HUES48 (cell line): ENCODE measurements around the gene PYCR2.

Experiments used
- H3K27ac ChIP-seq: one replicate; pipeline ENCODE4 v1.7.0; 2013; ENCODE audit warnings: low read depth, low read length, inconsistent platforms
- H3K27me3 ChIP-seq: 2 replicates; pipeline ENCODE4 v1.6.1; 2013; ENCODE audit warnings: mild to moderate bottlenecking, low read length; ENCODE audit not compliant: control insufficient read depth, insufficient read depth
- H3K36me3 ChIP-seq: 2 replicates; pipeline ENCODE4 v1.6.1; 2013; ENCODE audit warnings: low read length; ENCODE audit not compliant: control insufficient read depth, insufficient read depth
- H3K4me1 ChIP-seq: 2 replicates; pipeline ENCODE4 v1.6.1; 2013; ENCODE audit warnings: mild to moderate bottlenecking, low read length; ENCODE audit not compliant: control insufficient read depth, insufficient read depth
- H3K4me3 ChIP-seq: 2 replicates; pipeline ENCODE4 v1.5.1; 2013; ENCODE audit warnings: mild to moderate bottlenecking, low read depth, low read length
- H3K9ac ChIP-seq: 2 replicates; pipeline ENCODE4 v1.6.1; 2013; ENCODE audit warnings: mild to moderate bottlenecking, low read depth, low read length, moderate library complexity
- H3K9me3 ChIP-seq: 2 replicates; pipeline ENCODE4 v1.6.1; 2013; ENCODE audit warnings: low read length; ENCODE audit not compliant: control insufficient read depth, insufficient read depth

PYCR2 gene

DNA sequence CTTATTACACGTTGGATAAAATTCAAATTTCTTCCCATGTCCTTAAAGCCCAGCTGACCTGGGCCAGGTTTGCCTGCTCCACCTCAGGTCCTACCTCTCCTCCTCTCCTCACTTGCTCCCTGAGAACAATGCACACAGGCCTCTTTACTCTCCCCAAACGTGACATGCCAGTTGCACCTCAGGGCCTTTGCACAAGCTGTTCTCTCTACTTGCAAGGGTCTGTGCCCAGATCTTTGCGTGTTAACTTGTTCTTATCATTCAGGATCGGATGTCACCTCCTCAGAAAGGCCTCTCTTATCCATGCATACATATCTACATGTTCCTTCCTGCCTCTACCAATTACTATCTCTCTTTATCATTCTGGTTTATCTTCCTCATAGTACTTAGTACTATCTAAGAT is 20.4 kb downstream of the PYCR2 start:
- Histone ChIP-seq H3K4me1 (peaks cover 18% of the 10 kb centered on the region), H3K4me3 (no peak overlapping the region), H3K27me3 (no peaks in the 10 kb centered on the region), H3K36me3 (no peaks in the 10 kb centered on the region), H3K9ac (no peak overlapping the region), H3K27ac (no peak overlapping the region), H3K9me3 (no peaks in the 10 kb centered on the region)

- Histone ChIP-seq H3K36me3 (no peaks in the 10 kb centered on the region), H3K4me3 (peak overlapping the region; percentile 27; the same call in 1 of the 2 replicates), H3K4me1 (peaks cover 25% of the 10 kb centered on the region), H3K9me3 (no peaks in the 10 kb centered on the region), H3K9ac (peak overlapping the region; percentile 61; the same call in 1 of the 2 replicates), H3K27ac (peak overlapping the region; percentile 98), H3K27me3 (no peaks in the 10 kb centered on the region)
Measured at GRCh38 chr1:225899044-225899925, 24.8 kb downstream of the PYCR2 start.

- Histone ChIP-seq H3K4me1 (peaks cover 25% of the 10 kb centered on the region), H3K9ac (no peak overlapping the region), H3K27me3 (no peaks in the 10 kb centered on the region), H3K27ac (peak overlapping the region; percentile 85), H3K4me3 (no peak overlapping the region), H3K36me3 (no peaks in the 10 kb centered on the region), H3K9me3 (no peaks in the 10 kb centered on the region)
Measured at GRCh38 chr1:225897595-225898514, 26.2 kb downstream of the PYCR2 start.

GRCh38 chr1:225896937-225897549 is 27.0 kb downstream of the PYCR2 start:
- no peak overlapping the region for H3K9ac ChIP-seq
- no peaks in the 10 kb centered on the region for H3K9me3 ChIP-seq
- H3K27ac ChIP-seq = peak overlapping the region; percentile 26
- H3K4me1 ChIP-seq = peaks cover 25% of the 10 kb centered on the region
- H3K4me3 ChIP-seq = no peak overlapping the region
- no peaks in the 10 kb centered on the region for H3K27me3 ChIP-seq
- no peaks in the 10 kb centered on the region for H3K36me3 ChIP-seq

- H3K27me3 ChIP-seq = no peaks in the 10 kb centered on the region
- peaks cover 25% of the 10 kb centered on the region for H3K4me1 ChIP-seq
- H3K36me3 ChIP-seq = no peaks in the 10 kb centered on the region
- H3K4me3 ChIP-seq = no peak overlapping the region
- no peak overlapping the region for H3K9ac ChIP-seq
- H3K27ac ChIP-seq = no peak overlapping the region
- no peaks in the 10 kb centered on the region for H3K9me3 ChIP-seq
Measured at GRCh38 chr1:225896494-225896893, 27.6 kb downstream of the PYCR2 start.

DNA sequence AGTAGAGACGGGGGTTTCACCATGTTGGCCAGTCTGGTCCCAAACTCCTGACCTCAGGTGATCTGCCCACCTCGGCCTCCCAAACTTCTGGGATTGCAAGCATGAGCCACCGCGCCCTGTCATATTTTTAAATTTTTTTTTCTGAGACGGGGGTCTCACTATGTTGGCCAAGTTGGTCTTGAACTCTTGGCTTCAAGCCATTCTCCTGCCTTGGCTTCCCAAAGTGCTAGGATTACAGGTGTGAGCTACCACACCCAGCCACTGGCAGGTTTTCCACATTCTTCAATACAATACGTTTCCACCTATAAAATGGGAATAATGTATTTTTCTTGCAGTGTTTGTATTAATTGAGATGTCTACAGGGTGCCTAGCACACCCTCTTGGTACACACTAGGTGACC is 31.7 kb downstream of the PYCR2 start:
- Histone ChIP-seq H3K4me3 (no peak overlapping the region), H3K4me1 (peaks cover 32% of the 10 kb centered on the region), H3K36me3 (no peaks in the 10 kb centered on the region), H3K9ac (no peak overlapping the region), H3K27me3 (no peaks in the 10 kb centered on the region), H3K27ac (no peak overlapping the region), H3K9me3 (no peaks in the 10 kb centered on the region)

GRCh38 chr1:225891229-225891972 is 32.6 kb downstream of the PYCR2 start:
- no peaks in the 10 kb centered on the region for H3K9me3 ChIP-seq
- H3K27ac ChIP-seq = no peak overlapping the region
- peaks cover 4% of the 10 kb centered on the region; the same call in 1 of the 2 replicates for H3K36me3 ChIP-seq
- H3K9ac ChIP-seq = no peak overlapping the region
- H3K27me3 ChIP-seq = no peaks in the 10 kb centered on the region
- peaks cover 32% of the 10 kb centered on the region for H3K4me1 ChIP-seq
- H3K4me3 ChIP-seq = no peak overlapping the region

GRCh38 chr1:225890346-225891228 is 33.5 kb downstream of the PYCR2 start:
- peaks cover 8% of the 10 kb centered on the region; the same call in 1 of the 2 replicates for H3K36me3 ChIP-seq
- H3K27me3 ChIP-seq = no peaks in the 10 kb centered on the region
- no peak overlapping the region; the same call in 1 of the 2 replicates for H3K9ac ChIP-seq
- H3K27ac ChIP-seq = peak overlapping the region; percentile 84
- H3K4me1 ChIP-seq = peaks cover 32% of the 10 kb centered on the region
- no peaks in the 10 kb centered on the region for H3K9me3 ChIP-seq
- peak overlapping the region; percentile 7; the same call in 1 of the 2 replicates for H3K4me3 ChIP-seq

DNA sequence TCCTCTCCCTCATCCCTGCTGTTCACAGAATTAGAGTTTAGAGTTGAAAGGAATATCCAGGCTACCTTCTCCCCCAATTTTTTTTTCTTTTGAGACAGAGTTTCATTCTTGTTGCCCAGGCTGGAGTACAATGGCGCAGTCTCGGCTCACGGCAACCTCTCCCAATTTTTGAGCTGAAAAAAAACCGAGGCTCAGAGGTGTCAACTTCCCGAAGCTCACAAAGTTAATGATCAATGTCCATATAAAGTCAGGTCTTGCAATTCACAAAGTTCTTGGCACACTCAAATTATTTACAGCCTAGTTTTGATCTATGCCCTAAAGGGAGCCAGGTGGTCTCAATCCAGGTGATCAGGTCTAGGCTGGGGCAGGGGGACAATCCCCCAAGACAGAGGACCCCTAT is 34.3 kb downstream of the PYCR2 start:
- Histone ChIP-seq H3K9ac (no peak overlapping the region; the same call in none of the 2 replicates), H3K27me3 (no peaks in the 10 kb centered on the region), H3K4me1 (peaks cover 32% of the 10 kb centered on the region), H3K4me3 (peak overlapping the region; percentile 31; the same call in 1 of the 2 replicates), H3K36me3 (peaks cover 8% of the 10 kb centered on the region; the same call in 1 of the 2 replicates), H3K9me3 (no peaks in the 10 kb centered on the region), H3K27ac (peak overlapping the region; percentile 84)
